CD4-positive, alpha-beta T cell treated with Interleukin-21 for 1 hour (primary cell): ENCODE measurements around the gene LYRM7.

Source experiments
- DNase-seq: peaks from one replicate; pipeline ENCODE4 v3.0.0-alpha.2; 2020

The LYRM7 gene

GRCh38 chr5:131221888-131222287, 51.1 kb downstream of the LYRM7 start:
- no peak for DNase-seq

GRCh38 chr5:131222731-131223130, 52.0 kb downstream of the LYRM7 start:
- DNase-seq, result no peak

GRCh38 chr5:131223751-131224386, 53.1 kb downstream of the LYRM7 start:
- DNase-seq, result no peak

- peak; percentile 32 for DNase-seq
These were observed 53.9 kb downstream of the LYRM7 start for GRCh38 chr5:131224387-131225201.

GRCh38 chr5:131225282-131225974, 54.7 kb downstream of the LYRM7 start:
- no peak for DNase-seq

- no peak for DNase-seq
These were observed 56.2 kb downstream of the LYRM7 start for GRCh38 chr5:131226899-131227298.

- DNase-seq, result no peak
These were observed 57.9 kb downstream of the LYRM7 start for GRCh38 chr5:131228646-131229045.

GRCh38 chr5:131229623-131230022, 58.9 kb downstream of the LYRM7 start:
- no peak for DNase-seq

- DNase-seq, result no peak
These were observed 59.7 kb downstream of the LYRM7 start for GRCh38 chr5:131230406-131230805.

- no peak for DNase-seq
These were observed 68.9 kb downstream of the LYRM7 start for GRCh38 chr5:131239686-131240085.

- no peak for DNase-seq
These were observed 72.0 kb downstream of the LYRM7 start for GRCh38 chr5:131242728-131243255.

GRCh38 chr5:131245312-131245711, 74.6 kb downstream of the LYRM7 start:
- DNase-seq, result no peak

GRCh38 chr5:131245948-131246347, 75.2 kb downstream of the LYRM7 start:
- no peak for DNase-seq

- no peak for DNase-seq
These were observed 75.8 kb downstream of the LYRM7 start for GRCh38 chr5:131246504-131246903.

- DNase-seq, result peak; percentile 35
These were observed 80.2 kb downstream of the LYRM7 start for GRCh38 chr5:131250751-131251475.

- DNase-seq, result peak; percentile 90
These were observed 82.1 kb downstream of the LYRM7 start for GRCh38 chr5:131252824-131253171.

- DNase-seq, result peak; percentile 45
These were observed 83.3 kb downstream of the LYRM7 start for GRCh38 chr5:131254025-131254424.

- DNase-seq, result peak; percentile 37
These were observed 84.0 kb downstream of the LYRM7 start for GRCh38 chr5:131254741-131255140.
